Measurements from ENCODE around the gene ERMARD.

Gene ERMARD

DNA sequence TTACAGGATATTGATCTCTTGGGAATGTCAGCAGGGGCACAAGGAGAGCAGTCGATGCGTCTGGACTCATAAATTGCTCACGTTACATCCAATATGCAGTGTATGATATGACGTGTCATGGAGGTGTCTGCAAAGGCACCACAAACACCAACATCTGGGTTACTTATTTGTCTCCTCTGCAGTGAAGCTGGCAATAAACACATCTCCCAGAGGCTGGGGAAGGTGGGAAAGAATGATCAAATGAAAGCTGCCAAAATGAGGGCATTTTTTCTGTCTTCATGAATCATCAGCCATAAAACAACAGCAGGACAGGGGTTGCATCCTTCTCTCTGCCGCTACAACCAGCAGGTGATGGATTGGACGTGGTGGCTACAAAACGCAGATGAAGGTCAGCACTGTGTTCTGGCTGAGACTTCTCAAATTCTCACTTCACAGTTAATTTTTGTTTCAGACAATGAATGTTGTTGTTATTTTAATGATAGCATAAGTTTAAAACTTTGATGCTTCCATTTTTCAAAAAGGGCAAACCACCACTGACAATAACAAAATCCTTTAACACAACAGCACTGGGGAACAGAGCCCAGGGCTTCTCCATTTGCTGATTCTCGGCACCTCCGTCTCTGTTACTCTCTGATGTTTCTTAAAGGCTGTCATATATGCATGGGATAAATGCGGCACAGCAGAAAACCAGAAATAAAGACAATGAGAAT is 47.5 kb downstream of the ERMARD start:
- Mint-ChIP-seq H3K9me3 (no peaks in the 10 kb centered on the region), H3K4me3 (no peak overlapping the region), H3K36me3 (ENCODE audit: low read depth) (no peaks in the 10 kb centered on the region), H3K27ac (no peak overlapping the region), H3K4me1 (ENCODE audit: low read depth) (peaks cover 18% of the 10 kb centered on the region), H3K27me3 (peaks cover 35% of the 10 kb centered on the region)
- DNase-seq = no peak

DNA sequence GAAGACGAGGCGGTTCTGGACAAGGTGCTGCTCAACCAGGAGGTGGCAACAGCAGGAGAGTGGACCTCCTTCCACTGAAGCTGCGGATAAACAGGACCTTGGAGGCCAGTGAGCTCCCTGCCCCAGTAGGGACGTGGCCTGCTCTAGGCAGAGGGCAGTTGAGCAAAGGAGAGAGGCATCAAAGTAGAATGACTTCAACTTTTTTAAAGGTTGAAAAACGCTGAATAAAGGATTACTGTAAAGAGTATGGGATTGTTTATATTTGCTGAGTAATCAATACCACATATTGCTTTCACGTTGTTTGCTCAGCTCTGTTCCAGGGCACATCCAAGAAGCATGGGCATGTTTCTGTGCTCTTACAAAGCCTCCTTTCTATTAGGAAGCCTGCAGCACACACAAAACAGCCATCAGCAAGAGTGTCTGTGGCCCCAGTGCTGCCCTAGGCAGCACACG is 48.1 kb downstream of the ERMARD start:
- H3K27ac Mint-ChIP-seq = no peak overlapping the region
- no peak for DNase-seq
- no peaks in the 10 kb centered on the region for H3K36me3 Mint-ChIP-seq (ENCODE audit: low read depth)
- H3K4me3 Mint-ChIP-seq = no peak overlapping the region
- H3K9me3 Mint-ChIP-seq = no peaks in the 10 kb centered on the region
- peaks cover 37% of the 10 kb centered on the region for H3K27me3 Mint-ChIP-seq
- H3K4me1 Mint-ChIP-seq (ENCODE audit: low read depth) = peaks cover 24% of the 10 kb centered on the region

GRCh38 chr6:169800116-169800667 is 48.8 kb downstream of the ERMARD start:
- DNase-seq = no peak
- H3K27ac Mint-ChIP-seq = no peak overlapping the region
- H3K27me3 Mint-ChIP-seq = peaks cover 38% of the 10 kb centered on the region
- H3K4me1 Mint-ChIP-seq (ENCODE audit: low read depth) = peaks cover 31% of the 10 kb centered on the region
- H3K36me3 Mint-ChIP-seq (ENCODE audit: low read depth) = no peaks in the 10 kb centered on the region
- no peak overlapping the region for H3K4me3 Mint-ChIP-seq
- H3K9me3 Mint-ChIP-seq = no peaks in the 10 kb centered on the region

DNA sequence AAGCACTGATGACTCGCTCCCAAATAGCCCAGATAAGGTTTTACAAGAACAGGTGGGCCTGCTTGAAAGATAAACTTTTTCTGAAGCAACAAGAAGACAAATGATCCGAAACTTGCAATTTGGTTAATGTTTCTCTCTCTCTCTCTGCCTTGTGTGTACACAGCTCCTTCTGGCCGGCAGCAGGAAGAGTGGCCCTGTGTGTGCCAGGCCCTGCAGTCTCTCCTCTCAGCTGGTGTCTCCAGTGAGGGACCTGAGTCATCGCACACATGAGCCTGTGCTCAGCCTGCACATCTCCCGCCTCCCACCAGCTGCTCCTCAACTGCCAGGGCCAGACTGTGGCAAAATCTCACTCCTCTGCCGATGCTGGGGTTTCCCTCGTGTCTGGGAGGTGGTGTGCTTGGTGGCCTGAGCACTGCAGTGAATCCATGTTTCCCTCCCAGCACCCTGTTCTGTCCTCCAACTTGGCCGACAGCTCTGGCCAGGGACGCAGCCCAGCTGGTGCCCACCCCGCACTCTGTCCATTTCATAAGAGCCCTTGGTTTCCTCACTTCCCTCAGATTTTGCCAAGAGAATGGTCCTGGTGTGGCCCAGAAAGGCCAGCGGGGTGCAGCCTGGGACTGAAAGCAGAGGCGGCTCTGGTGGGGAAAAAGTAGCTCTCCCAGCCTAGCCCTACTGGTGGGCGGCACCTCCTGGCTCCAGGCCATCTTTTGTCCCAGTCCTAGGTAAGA is 49.4 kb downstream of the ERMARD start:
- peaks cover 37% of the 10 kb centered on the region for H3K4me1 Mint-ChIP-seq (ENCODE audit: low read depth)
- H3K9me3 Mint-ChIP-seq = no peaks in the 10 kb centered on the region
- no peak overlapping the region for H3K4me3 Mint-ChIP-seq
- H3K36me3 Mint-ChIP-seq (ENCODE audit: low read depth) = no peaks in the 10 kb centered on the region
- peak; percentile 26 for DNase-seq
- H3K27ac Mint-ChIP-seq = peak overlapping the region; percentile 42
- H3K27me3 Mint-ChIP-seq = peaks cover 44% of the 10 kb centered on the region

DNA sequence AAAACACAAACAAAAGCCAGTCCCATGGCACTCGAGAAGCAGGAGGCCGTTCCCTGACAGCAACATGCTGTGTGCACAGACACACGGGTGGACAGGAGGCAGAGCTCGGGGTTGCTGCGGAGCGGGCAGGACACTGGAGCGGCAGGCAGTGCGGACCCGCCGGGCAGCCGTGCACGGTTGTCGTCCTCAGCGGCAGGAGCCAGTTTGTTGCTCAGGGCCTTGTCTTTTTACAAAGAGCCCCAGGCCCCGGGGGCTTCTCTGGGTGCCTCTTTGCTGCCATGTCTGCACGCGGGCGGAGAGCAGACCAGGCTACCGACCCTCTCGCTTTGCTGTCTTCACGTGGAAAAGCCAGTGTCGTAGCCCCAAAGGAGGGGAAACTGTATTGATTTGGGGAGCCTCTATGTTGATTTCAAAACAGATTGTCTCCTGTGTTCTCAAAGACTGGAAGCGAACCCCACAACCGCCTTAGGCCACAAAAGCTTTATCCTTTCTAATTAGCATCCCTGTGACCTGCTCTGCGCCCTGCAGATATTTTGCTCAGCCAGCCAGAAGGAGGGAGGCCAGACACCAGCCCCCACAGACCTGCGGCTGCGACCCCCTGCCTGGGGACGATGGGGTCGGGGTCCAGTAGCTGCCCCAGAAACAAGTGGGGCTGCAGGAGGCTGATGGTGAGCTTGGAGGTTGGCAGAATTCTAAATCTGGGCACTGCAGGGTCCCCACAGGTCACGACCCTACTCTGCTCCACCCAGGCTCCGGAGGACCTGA is 50.2 kb downstream of the ERMARD start:
- DNase-seq = no peak
- H3K4me3 Mint-ChIP-seq = no peak overlapping the region
- no peaks in the 10 kb centered on the region for H3K9me3 Mint-ChIP-seq
- H3K27me3 Mint-ChIP-seq = peaks cover 50% of the 10 kb centered on the region
- peaks cover 45% of the 10 kb centered on the region for H3K4me1 Mint-ChIP-seq (ENCODE audit: low read depth)
- no peaks in the 10 kb centered on the region for H3K36me3 Mint-ChIP-seq (ENCODE audit: low read depth)
- H3K27ac Mint-ChIP-seq = no peak overlapping the region

DNA sequence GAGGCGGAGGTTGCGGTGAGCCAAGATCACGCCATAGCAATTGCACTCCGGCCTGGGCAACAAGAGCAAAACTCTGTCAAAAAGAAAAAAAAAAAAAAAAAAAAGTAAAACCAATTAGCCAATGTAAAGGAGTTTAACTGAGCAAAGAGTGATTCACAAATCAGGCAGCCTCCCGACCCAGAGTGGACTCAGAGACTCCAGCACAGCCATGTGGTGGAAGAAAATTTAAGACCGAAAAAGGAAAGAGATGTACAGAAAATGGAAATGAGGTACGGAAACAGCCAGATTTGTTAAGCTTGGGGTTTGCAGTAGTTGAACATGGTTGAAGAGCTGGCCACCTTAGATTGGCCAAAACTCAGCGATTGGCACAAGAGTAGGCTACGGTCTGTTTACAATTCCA is 51.4 kb downstream of the ERMARD start:
- H3K27me3 Mint-ChIP-seq = peaks cover 53% of the 10 kb centered on the region

DNA sequence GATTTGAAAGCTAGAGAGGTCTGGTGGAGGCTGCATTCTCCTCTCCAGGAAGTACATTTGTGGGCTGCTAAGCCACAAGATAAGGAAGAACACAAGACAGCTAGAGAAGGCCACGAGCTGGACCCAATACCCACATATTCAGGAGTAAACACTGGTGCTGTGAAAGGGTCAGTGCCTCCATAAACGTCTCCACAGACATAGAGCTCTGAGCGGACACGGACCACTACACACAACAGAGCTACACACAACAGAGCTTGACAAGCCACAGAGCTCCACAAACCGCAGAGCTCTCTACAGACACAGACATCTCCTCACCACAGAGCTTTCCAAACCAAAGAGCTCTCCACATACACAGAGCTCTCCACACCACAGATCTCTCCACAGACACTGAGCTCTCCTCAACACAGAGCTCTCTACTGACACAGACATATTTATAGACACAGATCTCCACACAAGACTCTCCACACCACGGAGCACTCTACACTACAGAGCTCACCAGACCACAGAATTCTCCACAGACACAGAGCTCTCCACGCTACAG is 51.9 kb downstream of the ERMARD start:
- peak; percentile 28 for DNase-seq
- H3K36me3 Mint-ChIP-seq (ENCODE audit: low read depth) = no peaks in the 10 kb centered on the region
- peaks cover 55% of the 10 kb centered on the region for H3K4me1 Mint-ChIP-seq (ENCODE audit: low read depth)
- peaks cover 48% of the 10 kb centered on the region for H3K27me3 Mint-ChIP-seq
- no peaks in the 10 kb centered on the region for H3K9me3 Mint-ChIP-seq
- no peak overlapping the region for H3K4me3 Mint-ChIP-seq
- no peak overlapping the region for H3K27ac Mint-ChIP-seq

More for the DNA sequence above, 51.4 kb downstream of the ERMARD start:
- no peaks in the 10 kb centered on the region for H3K36me3 Mint-ChIP-seq (ENCODE audit: low read depth)
- H3K27ac Mint-ChIP-seq = no peak overlapping the region
- no peak for DNase-seq
- H3K9me3 Mint-ChIP-seq = no peaks in the 10 kb centered on the region
- peaks cover 54% of the 10 kb centered on the region for H3K4me1 Mint-ChIP-seq (ENCODE audit: low read depth)
- H3K4me3 Mint-ChIP-seq = no peak overlapping the region

DNA sequence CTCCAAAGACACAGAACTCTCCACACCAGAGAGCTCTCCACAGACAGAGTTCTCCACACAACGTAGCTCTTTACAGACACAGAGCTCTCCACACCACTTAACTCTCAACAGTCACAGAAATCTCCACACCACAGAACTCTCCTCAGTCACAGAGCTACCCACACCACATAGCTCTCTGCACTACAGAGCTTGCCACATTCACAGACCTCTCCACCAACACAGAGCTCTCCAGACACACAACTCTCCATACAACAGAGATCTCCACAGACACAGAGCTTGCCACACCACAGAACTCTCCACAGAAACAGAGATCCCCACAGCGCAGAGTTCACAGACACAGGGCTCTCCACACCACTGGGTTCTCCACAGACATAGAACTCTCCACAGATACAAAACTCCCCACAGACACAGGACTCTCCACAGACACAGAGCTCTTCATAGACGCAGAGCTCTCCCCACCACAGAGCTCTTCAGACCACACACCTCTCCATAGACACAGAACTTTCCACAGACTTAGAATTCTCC is 52.5 kb downstream of the ERMARD start:
- Mint-ChIP-seq H3K9me3 (no peaks in the 10 kb centered on the region), H3K27ac (no peak overlapping the region), H3K36me3 (ENCODE audit: low read depth) (no peaks in the 10 kb centered on the region), H3K4me1 (ENCODE audit: low read depth) (peaks cover 55% of the 10 kb centered on the region), H3K4me3 (no peak overlapping the region), H3K27me3 (peaks cover 43% of the 10 kb centered on the region)
- no peak for DNase-seq

DNA sequence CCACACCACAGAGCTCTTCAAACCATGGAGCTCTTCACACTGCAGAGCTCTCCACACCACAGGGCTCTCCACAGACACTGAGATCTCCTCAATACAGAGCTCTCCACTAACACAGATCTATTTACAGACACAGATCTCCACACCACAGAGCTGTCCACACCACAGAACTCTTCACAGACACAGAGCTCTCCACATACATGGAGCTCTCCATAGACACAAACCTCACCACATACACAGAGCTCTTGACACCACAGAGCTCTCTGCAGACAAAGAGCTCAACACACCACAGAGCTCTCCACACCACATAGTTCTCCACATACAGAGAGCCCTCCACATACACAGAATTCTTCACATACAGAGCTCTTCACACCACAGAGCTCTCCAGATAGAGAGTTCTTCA is 53.0 kb downstream of the ERMARD start:
- H3K9me3 Mint-ChIP-seq = no peaks in the 10 kb centered on the region
- H3K4me1 Mint-ChIP-seq (ENCODE audit: low read depth) = peaks cover 55% of the 10 kb centered on the region
- no peak overlapping the region for H3K4me3 Mint-ChIP-seq
- H3K36me3 Mint-ChIP-seq (ENCODE audit: low read depth) = no peaks in the 10 kb centered on the region
- DNase-seq = no peak
- H3K27ac Mint-ChIP-seq = no peak overlapping the region
- H3K27me3 Mint-ChIP-seq = peaks cover 41% of the 10 kb centered on the region

- DNase-seq = peak; percentile 28
- Mint-ChIP-seq H3K36me3 (ENCODE audit: low read depth) (no peaks in the 10 kb centered on the region), H3K9me3 (no peaks in the 10 kb centered on the region), H3K27me3 (peaks cover 42% of the 10 kb centered on the region), H3K4me1 (ENCODE audit: low read depth) (peaks cover 59% of the 10 kb centered on the region), H3K27ac (no peak overlapping the region), H3K4me3 (no peak overlapping the region)
These were observed 53.9 kb downstream of the ERMARD start for GRCh38 chr6:169805242-169805838.

DNA sequence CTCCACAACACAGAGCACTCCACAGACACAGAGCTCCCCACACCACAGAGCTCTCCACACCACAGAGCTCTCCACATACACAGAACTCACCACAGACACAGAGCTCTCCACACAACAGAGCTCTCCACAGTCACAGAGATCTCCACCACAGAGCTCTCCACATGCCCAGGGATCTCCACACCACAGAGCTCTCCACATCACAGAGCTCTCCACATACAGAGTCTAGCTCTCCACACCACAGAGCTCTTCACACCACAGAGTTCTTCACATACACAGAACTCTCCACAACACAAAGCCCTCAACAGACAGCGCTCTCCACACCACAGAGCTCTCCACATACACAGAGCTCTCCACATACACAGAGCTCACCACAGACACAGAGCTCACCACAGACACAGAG is 55.3 kb downstream of the ERMARD start:
- Mint-ChIP-seq H3K27ac (no peak overlapping the region), H3K4me1 (ENCODE audit: low read depth) (peaks cover 55% of the 10 kb centered on the region), H3K36me3 (ENCODE audit: low read depth) (no peaks in the 10 kb centered on the region), H3K9me3 (no peaks in the 10 kb centered on the region), H3K27me3 (peaks cover 45% of the 10 kb centered on the region), H3K4me3 (no peak overlapping the region)
- DNase-seq = peak; percentile 26

DNA sequence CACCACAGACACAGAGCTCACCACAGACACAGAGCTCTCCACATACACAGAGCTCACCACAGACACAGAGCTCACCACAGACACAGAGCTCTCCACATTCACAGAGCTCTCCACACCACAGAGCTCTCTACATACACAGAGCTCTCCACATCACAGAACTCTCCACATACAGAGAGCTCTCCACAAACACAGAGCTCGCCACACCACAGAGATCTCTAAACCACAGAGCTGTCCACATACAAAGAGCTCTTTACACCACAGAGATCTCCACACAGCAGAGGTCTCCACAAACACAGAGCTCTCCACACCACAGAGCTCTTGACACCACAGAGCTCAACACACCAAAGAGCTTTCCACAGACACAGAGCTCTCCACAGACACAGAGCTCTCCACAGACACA is 55.8 kb downstream of the ERMARD start:
- H3K4me1 Mint-ChIP-seq (ENCODE audit: low read depth) = peaks cover 55% of the 10 kb centered on the region
- peaks cover 48% of the 10 kb centered on the region for H3K27me3 Mint-ChIP-seq
- no peaks in the 10 kb centered on the region for H3K36me3 Mint-ChIP-seq (ENCODE audit: low read depth)
- no peak for DNase-seq
- H3K4me3 Mint-ChIP-seq = no peak overlapping the region
- H3K9me3 Mint-ChIP-seq = no peaks in the 10 kb centered on the region
- H3K27ac Mint-ChIP-seq = no peak overlapping the region

- no peaks in the 10 kb centered on the region for H3K36me3 Mint-ChIP-seq (ENCODE audit: low read depth)
- H3K4me3 Mint-ChIP-seq = no peak overlapping the region
- DNase-seq = no peak
- H3K9me3 Mint-ChIP-seq = no peaks in the 10 kb centered on the region
- H3K27me3 Mint-ChIP-seq = peaks cover 46% of the 10 kb centered on the region
- no peak overlapping the region for H3K27ac Mint-ChIP-seq
- H3K4me1 Mint-ChIP-seq (ENCODE audit: low read depth) = peaks cover 52% of the 10 kb centered on the region
These were observed 56.5 kb downstream of the ERMARD start for GRCh38 chr6:169807699-169808607.
